Hematopoietic multipotent progenitor cell treated with erythropoietin and hydrocortisone succinate and interleukin-3 and kit ligand, for 4 days (in vitro differentiated cells): ENCODE measurements around the gene AIFM1.

Experiments
- DNase-seq: peaks from one replicate; pipeline ENCODE4 v3.0.0-alpha.2; 2015

Gene AIFM1

GRCh38 chrX:130090364-130090763, 75.3 kb downstream of the AIFM1 start:
- DNase-seq, result no peak

GRCh38 chrX:130086447-130087206, 79.0 kb downstream of the AIFM1 start:
- DNase-seq, result peak; percentile 94

- DNase-seq, result no peak
Observed at GRCh38 chrX:130085551-130086446, 79.8 kb downstream of the AIFM1 start.

- DNase-seq, result peak; percentile 56
Observed at GRCh38 chrX:130084631-130085237, 80.9 kb downstream of the AIFM1 start.

- DNase-seq, result peak; percentile 79
Observed at GRCh38 chrX:130083656-130084382, 81.8 kb downstream of the AIFM1 start.

- DNase-seq, result peak; percentile 65
Observed at GRCh38 chrX:130083107-130083490, 82.5 kb downstream of the AIFM1 start.

GRCh38 chrX:130082244-130083106, 83.2 kb downstream of the AIFM1 start:
- DNase-seq, result peak; percentile 91

GRCh38 chrX:130081421-130082045, 84.1 kb downstream of the AIFM1 start:
- peak; percentile 31 for DNase-seq

GRCh38 chrX:130080791-130081367, 84.8 kb downstream of the AIFM1 start:
- no peak for DNase-seq

GRCh38 chrX:130079824-130080406, 85.7 kb downstream of the AIFM1 start:
- DNase-seq, result peak; percentile 84
